Peyer's patch (tissue), 4 donors: ENCODE measurements around the gene UBC.

Source experiments
- CTCF ChIP-seq, 6 experiments: fragments of 450-650 bp in 4 of 6; fragments of 200-600 bp in 2 of 6; sonication (generic) in 1 of 6; IDR thresholded peaks; one replicate each; pipeline ENCODE4 v1.5.1; 2017 to 2019; ENCODE audit warnings: antibody characterized with exemption in 6 of 6, mild to moderate bottlenecking in 3 of 6, moderate library complexity in 1 of 6
- POLR2A ChIP-seq, 2 donors: fragments of 450-650 bp; IDR thresholded peaks; one replicate each; pipeline ENCODE4 v1.5.1; 2017; ENCODE audit warnings: antibody characterized with exemption in 2 of 2, mild to moderate bottlenecking in 2 of 2, moderate library complexity in 2 of 2

- TF ChIP-seq CTCF (IDR thresholded peaks at IDR 0.05): no peak
- TF ChIP-seq POLR2A (IDR thresholded peaks at IDR 0.05): no peak
These were observed 43.9 kb downstream of the UBC start for GRCh38 chr12:124870515-124870914.
